Gastroesophageal sphincter (tissue), 4 donors: ENCODE data around the gene FYN. TPM values are rescaled to one million over a fixed set of nuclear protein-coding genes. Genes with fewer than 3 reads are reported as not detected.

Experiments used
- ATAC-seq: fragments of 150-250 bp; one replicate; pipeline ENCODE4 v1.9.1; 2016; ENCODE audit warnings: mild to moderate bottlenecking, moderate library complexity
- H3K27ac ChIP-seq, 4 donors: fragments of 200-600 bp; sonication (generic) in 3 of 4; 1 replicate in 3 of 4; 2 replicates in 1 of 4; pipeline ENCODE4 v1.5.1; 2016 to 2019
- H3K27me3 ChIP-seq: fragments of 200-600 bp; sonication (generic); one replicate; pipeline ENCODE4 v1.5.1; 2019
- H3K36me3 ChIP-seq, 2 donors: fragments of 200-600 bp; sonication (generic); one replicate each; pipeline ENCODE4 v1.5.1; 2019; ENCODE audit warnings: control low read depth in 1 of 2
- H3K4me1 ChIP-seq, 3 donors: fragments of 200-600 bp; sonication (generic); 1 replicate in 2 of 3; 2 replicates in 1 of 3; pipeline ENCODE4 v1.5.1; 2016 to 2019; ENCODE audit warnings: control low read depth in 2 of 3
- H3K4me3 ChIP-seq, 2 donors: fragments of 200-600 bp; sonication (generic); one replicate each; pipeline ENCODE4 v1.5.1; 2019; ENCODE audit warnings: mild to moderate bottlenecking in 1 of 2, moderate library complexity in 1 of 2
- H3K9me3 ChIP-seq, 3 donors: fragments of 200-600 bp; sonication (generic); one replicate each; pipeline ENCODE4 v1.5.1; 2017 to 2019; ENCODE audit warnings: control low read depth in 2 of 3
- EP300 ChIP-seq: sonication (generic); formaldehyde crosslinking; IDR thresholded peaks from one replicate; pipeline ENCODE4 v1.6.1; 2017; ENCODE audit warnings: antibody characterized with exemption, mild to moderate bottlenecking
- POLR2A ChIP-seq, 2 donors: fragments of 450-650 bp; IDR thresholded peaks; one replicate each; pipeline ENCODE4 v1.6.1; 2017; ENCODE audit warnings: antibody characterized with exemption in 2 of 2, mild to moderate bottlenecking in 2 of 2, moderate library complexity in 1 of 2
- POLR2AphosphoS5 ChIP-seq: sonication (generic); formaldehyde crosslinking; IDR thresholded peaks from one replicate; pipeline ENCODE4 v1.6.1; 2017; ENCODE audit warnings: antibody characterized with exemption
- WGBS, 2 donors: methylation state at CpG; one replicate each; pipeline ENCODE4 v1.1.5; 2018; ENCODE audit warnings: low coverage in 1 of 2; 5-methylcytosine and 5-hydroxymethylcytosine counted together
- total RNA-seq, 4 donors: library from RNA; depleted of rRNA; stranded (reverse); fragments of >200 nt; gene quantifications; one replicate each; pipeline ENCODE4 v1.1.0, GENCODE V29; 2016
- TF ChIP-seq, protein P1 (sequence below), 4 experiments: fragments of 200-600 bp in 2 of 4; fragments of 450-650 bp in 2 of 4; sonication (generic) in 1 of 4; IDR thresholded peaks; one replicate each; pipeline ENCODE4 v1.5.1; 2017 to 2019; ENCODE audit warnings: antibody characterized with exemption in 4 of 4, mild to moderate bottlenecking in 2 of 4, moderate library complexity in 2 of 4

The FYN gene
- total RNA-seq, 4 donors from 2014 or later: 58.6 to 101 (median 69.9) TPM

DNA sequence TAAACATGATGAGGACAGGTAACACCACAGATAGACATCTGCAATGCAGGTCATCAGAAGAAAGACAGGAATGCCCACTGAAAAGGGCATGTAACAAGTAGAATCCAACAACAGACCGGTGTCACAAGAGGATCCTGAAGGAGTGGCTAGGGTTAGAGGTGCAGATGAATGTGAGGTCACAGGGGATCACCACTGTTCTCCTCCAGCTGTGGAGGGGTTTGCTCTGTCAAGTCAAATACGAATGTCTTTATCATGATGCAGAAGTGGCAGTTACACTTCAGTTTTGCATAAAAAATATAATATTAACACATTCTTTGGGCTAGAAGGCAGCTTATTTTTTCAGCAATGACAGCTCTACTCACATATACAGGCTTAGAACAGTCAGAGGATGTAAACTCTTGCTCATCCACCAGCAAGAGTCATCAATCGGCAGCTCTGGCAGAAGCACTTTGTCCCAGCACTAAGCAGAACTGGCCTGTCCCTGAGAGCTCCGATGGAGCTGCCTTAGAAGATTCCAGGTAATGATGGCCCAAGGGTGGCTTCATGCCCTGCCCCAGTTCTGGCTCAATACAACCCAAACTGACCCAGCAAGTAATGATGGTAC, 137.1 kb downstream of the FYN start:
- Histone ChIP-seq H3K9me3 (peaks cover 0 to 13% (median 0%) of the 10 kb centered on the region in 3 donors), H3K27ac (no peak overlapping the region), H3K4me3 (no peak overlapping the region), H3K27me3 (no peaks in the 10 kb centered on the region), H3K36me3 (no peaks in the 10 kb centered on the region), H3K4me1 (peaks cover 0 to 38% (median 0%) of the 10 kb centered on the region in 3 donors)
- TF ChIP-seq EP300 (no peak), POLR2A (IDR thresholded peaks at IDR 0.05) (no peak), POLR2AphosphoS5 (no peak)
- TF ChIP-seq, protein P1, sequence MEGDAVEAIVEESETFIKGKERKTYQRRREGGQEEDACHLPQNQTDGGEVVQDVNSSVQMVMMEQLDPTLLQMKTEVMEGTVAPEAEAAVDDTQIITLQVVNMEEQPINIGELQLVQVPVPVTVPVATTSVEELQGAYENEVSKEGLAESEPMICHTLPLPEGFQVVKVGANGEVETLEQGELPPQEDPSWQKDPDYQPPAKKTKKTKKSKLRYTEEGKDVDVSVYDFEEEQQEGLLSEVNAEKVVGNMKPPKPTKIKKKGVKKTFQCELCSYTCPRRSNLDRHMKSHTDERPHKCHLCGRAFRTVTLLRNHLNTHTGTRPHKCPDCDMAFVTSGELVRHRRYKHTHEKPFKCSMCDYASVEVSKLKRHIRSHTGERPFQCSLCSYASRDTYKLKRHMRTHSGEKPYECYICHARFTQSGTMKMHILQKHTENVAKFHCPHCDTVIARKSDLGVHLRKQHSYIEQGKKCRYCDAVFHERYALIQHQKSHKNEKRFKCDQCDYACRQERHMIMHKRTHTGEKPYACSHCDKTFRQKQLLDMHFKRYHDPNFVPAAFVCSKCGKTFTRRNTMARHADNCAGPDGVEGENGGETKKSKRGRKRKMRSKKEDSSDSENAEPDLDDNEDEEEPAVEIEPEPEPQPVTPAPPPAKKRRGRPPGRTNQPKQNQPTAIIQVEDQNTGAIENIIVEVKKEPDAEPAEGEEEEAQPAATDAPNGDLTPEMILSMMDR (IDR thresholded peaks at IDR 0.05): no peak
- WGBS, 2 donors: 60 to 83% methylated on average over 1 to 3 of the region's 4 CpGs
- no peak for ATAC-seq

DNA sequence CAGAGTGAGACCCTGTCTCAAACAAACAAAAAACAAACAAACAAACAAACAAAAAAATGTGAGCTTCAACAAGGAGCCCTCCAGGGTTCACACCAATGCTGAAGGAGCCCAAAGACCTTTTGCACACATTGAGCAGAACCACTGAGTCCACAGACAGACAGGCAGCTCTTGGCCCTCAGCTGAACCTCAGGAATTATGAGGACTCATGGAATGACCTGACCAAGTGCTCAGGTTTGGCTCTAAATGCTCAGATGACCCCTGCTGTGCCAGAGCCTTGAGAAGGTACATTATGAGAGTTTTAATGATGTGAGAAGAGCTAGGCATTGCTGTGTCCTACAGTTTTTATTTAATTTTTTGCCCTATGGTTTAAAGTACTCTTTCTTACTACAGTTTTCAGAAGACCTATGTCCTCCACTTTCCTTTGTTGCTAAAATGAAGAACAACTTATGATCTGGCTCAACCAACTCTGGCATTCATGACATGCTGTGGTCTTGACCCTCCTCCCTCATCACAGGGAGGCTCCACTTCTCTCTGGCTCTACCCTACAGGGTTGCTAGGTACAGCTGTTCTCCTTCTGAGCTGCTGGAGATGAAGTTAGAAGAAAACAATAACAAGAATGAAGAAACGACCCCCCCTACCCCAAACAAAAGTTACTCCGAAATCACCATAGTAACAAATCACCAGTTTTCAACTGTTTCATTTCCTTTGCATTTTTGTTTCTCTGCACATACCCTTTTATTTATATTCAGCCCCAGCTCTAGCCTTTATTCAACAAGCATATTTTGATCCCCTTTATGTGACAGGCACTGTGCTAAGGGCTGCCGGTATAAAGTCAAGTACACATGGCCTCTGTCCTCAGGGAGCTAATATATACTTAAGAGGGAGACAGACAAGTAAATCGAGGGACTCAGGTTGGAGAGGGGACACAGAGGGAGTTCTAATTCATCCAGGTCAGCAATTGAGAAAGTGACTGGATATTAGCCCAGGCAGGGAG, 138.9 kb downstream of the FYN start:
- Histone ChIP-seq H3K4me3 (no peak overlapping the region), H3K4me1 (peaks cover 0 to 48% (median 3%) of the 10 kb centered on the region in 3 donors), H3K27me3 (no peaks in the 10 kb centered on the region), H3K27ac (no peak overlapping the region), H3K9me3 (peaks cover 0 to 13% (median 0%) of the 10 kb centered on the region in 3 donors), H3K36me3 (no peaks in the 10 kb centered on the region)
- no peak for ATAC-seq
- WGBS, 2 donors: 66 to 71% methylated on average over 3 of the region's 4 CpGs
- TF ChIP-seq POLR2A (IDR thresholded peaks at IDR 0.05) (no peak), EP300 (no peak), POLR2AphosphoS5 (no peak)
- TF ChIP-seq, protein P1 (IDR thresholded peaks at IDR 0.05): no peak

- H3K4me3 ChIP-seq: no peak overlapping the region
- 92 to 100% methylated on average over 2 to 4 of the region's 7 CpGs for WGBS, 2 donors
- H3K27ac ChIP-seq: no peak overlapping the region
- H3K27me3 ChIP-seq: no peaks in the 10 kb centered on the region
- TF ChIP-seq, protein P1 (IDR thresholded peaks at IDR 0.05): no peak
- TF ChIP-seq POLR2AphosphoS5 (no peak), EP300 (no peak), POLR2A (IDR thresholded peaks at IDR 0.05) (no peak)
- ATAC-seq: no peak
- H3K9me3 ChIP-seq: peaks cover 0 to 13% (median 0%) of the 10 kb centered on the region in 3 donors
- H3K36me3 ChIP-seq: no peaks in the 10 kb centered on the region
- peaks cover 2 to 53% (median 3%) of the 10 kb centered on the region in 3 donors for H3K4me1 ChIP-seq
Measured at GRCh38 chr6:111732390-111732789, 140.9 kb downstream of the FYN start.

GRCh38 chr6:111731456-111732195, 141.6 kb downstream of the FYN start:
- H3K36me3 ChIP-seq: no peaks in the 10 kb centered on the region
- no peaks in the 10 kb centered on the region for H3K27me3 ChIP-seq
- ATAC-seq: no peak
- TF ChIP-seq POLR2AphosphoS5: no peak
- TF ChIP-seq, protein P1 (IDR thresholded peaks at IDR 0.05): no peak
- peaks cover 2 to 49% (median 3%) of the 10 kb centered on the region in 3 donors for H3K4me1 ChIP-seq
- no peak overlapping the region for H3K4me3 ChIP-seq
- 74 to 75% methylated on average over 3 to 6 of the region's 6 CpGs for WGBS, 2 donors
- peaks cover 0 to 13% (median 0%) of the 10 kb centered on the region in 3 donors for H3K9me3 ChIP-seq
- H3K27ac ChIP-seq: no peak overlapping the region
